IPS-18c (cell line): ENCODE data around the gene SH3RF1.
"Not testable (repeated sequence)": the region's sequence is repeated elsewhere in the genome, so short reads cannot be mapped to it uniquely, and the experiment has no call there.

Source experiments
- H3K4me3 ChIP-seq: 2 replicates; pipeline ENCODE4 v1.7.0; 2013; ENCODE audit warnings: low read depth, mild to moderate bottlenecking, low read length, moderate library complexity; ENCODE audit not compliant: insufficient read depth
- H3K9me3 ChIP-seq: one replicate; pipeline ENCODE4 v1.6.1; 2013; ENCODE audit warnings: mild to moderate bottlenecking, low read length, moderate library complexity; ENCODE audit not compliant: control insufficient read depth, insufficient read depth

SH3RF1 gene

GRCh38 chr4:169282429-169283113, 11.8 kb upstream of the SH3RF1 start:
- Histone ChIP-seq H3K9me3 (no peaks in the 10 kb centered on the region), H3K4me3 (no peak overlapping the region)

- Histone ChIP-seq H3K4me3 (no peak overlapping the region), H3K9me3 (no peaks in the 10 kb centered on the region)
These were observed 8.4 kb upstream of the SH3RF1 start for GRCh38 chr4:169279108-169279507.

- no peaks in the 10 kb centered on the region for H3K9me3 ChIP-seq
- H3K4me3 ChIP-seq = no peak overlapping the region
These were observed 7.9 kb upstream of the SH3RF1 start for GRCh38 chr4:169278624-169279023.

GRCh38 chr4:169277838-169278237, 7.1 kb upstream of the SH3RF1 start:
- H3K9me3 ChIP-seq, H3K4me3 ChIP-seq: not testable (repeated sequence)

GRCh38 chr4:169275180-169275579, 4.4 kb upstream of the SH3RF1 start:
- Histone ChIP-seq H3K4me3 (no peak overlapping the region), H3K9me3 (no peaks in the 10 kb centered on the region)

GRCh38 chr4:169274033-169274432, 3.3 kb upstream of the SH3RF1 start:
- no peak overlapping the region for H3K4me3 ChIP-seq
- H3K9me3 ChIP-seq = no peaks in the 10 kb centered on the region

- Histone ChIP-seq H3K4me3 (no peak overlapping the region), H3K9me3 (no peaks in the 10 kb centered on the region)
These were observed 1.6 kb upstream of the SH3RF1 start for GRCh38 chr4:169272265-169272886.

GRCh38 chr4:169271692-169272007, 894 bp upstream of the SH3RF1 start:
- Histone ChIP-seq H3K4me3 (peak overlapping the region; percentile 94), H3K9me3 (no peaks in the 10 kb centered on the region)

- H3K9me3 ChIP-seq = no peaks in the 10 kb centered on the region
- peak overlapping the region; percentile 94 for H3K4me3 ChIP-seq
These were observed 593 bp downstream of the SH3RF1 start for GRCh38 chr4:169269916-169270809.

- Histone ChIP-seq H3K4me3 (peak overlapping the region; percentile 94), H3K9me3 (no peaks in the 10 kb centered on the region)
These were observed 1.6 kb downstream of the SH3RF1 start for GRCh38 chr4:169268951-169269760.

GRCh38 chr4:169267070-169267469, 3.7 kb downstream of the SH3RF1 start:
- H3K4me3 ChIP-seq = no peak overlapping the region
- no peaks in the 10 kb centered on the region for H3K9me3 ChIP-seq

- no peak overlapping the region for H3K4me3 ChIP-seq
- no peaks in the 10 kb centered on the region for H3K9me3 ChIP-seq
These were observed 4.1 kb downstream of the SH3RF1 start for GRCh38 chr4:169266661-169267060.

- no peaks in the 10 kb centered on the region for H3K9me3 ChIP-seq
- H3K4me3 ChIP-seq = no peak overlapping the region
These were observed 4.7 kb downstream of the SH3RF1 start for GRCh38 chr4:169266081-169266480.

GRCh38 chr4:169263791-169264392, 6.9 kb downstream of the SH3RF1 start:
- Histone ChIP-seq H3K4me3 (no peak overlapping the region), H3K9me3 (no peaks in the 10 kb centered on the region)

GRCh38 chr4:169260217-169260866, 10.4 kb downstream of the SH3RF1 start:
- Histone ChIP-seq H3K9me3 (no peaks in the 10 kb centered on the region), H3K4me3 (no peak overlapping the region)

- no peak overlapping the region for H3K4me3 ChIP-seq
- H3K9me3 ChIP-seq = no peaks in the 10 kb centered on the region
These were observed 11.5 kb downstream of the SH3RF1 start for GRCh38 chr4:169259271-169259670.

- Histone ChIP-seq H3K9me3 (no peaks in the 10 kb centered on the region), H3K4me3 (no peak overlapping the region)
These were observed 12.6 kb downstream of the SH3RF1 start for GRCh38 chr4:169258141-169258540.
